ENCODE data around the gene IFNGR1.

GRCh38 chr6:137163732-137164318, 55.4 kb downstream of the IFNGR1 start:
- TF ChIP-seq, protein P1, sequence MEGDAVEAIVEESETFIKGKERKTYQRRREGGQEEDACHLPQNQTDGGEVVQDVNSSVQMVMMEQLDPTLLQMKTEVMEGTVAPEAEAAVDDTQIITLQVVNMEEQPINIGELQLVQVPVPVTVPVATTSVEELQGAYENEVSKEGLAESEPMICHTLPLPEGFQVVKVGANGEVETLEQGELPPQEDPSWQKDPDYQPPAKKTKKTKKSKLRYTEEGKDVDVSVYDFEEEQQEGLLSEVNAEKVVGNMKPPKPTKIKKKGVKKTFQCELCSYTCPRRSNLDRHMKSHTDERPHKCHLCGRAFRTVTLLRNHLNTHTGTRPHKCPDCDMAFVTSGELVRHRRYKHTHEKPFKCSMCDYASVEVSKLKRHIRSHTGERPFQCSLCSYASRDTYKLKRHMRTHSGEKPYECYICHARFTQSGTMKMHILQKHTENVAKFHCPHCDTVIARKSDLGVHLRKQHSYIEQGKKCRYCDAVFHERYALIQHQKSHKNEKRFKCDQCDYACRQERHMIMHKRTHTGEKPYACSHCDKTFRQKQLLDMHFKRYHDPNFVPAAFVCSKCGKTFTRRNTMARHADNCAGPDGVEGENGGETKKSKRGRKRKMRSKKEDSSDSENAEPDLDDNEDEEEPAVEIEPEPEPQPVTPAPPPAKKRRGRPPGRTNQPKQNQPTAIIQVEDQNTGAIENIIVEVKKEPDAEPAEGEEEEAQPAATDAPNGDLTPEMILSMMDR (IDR thresholded peaks at IDR 0.05) = no peak
- TF ChIP-seq POLR2A (IDR thresholded peaks at IDR 0.05) = no peak
